ENCODE results near the gene COA1.
"Not testable (repeated sequence)": the region's sequence is repeated elsewhere in the genome, so short reads cannot be mapped to it uniquely, and the experiment has no call there.

COA1 gene

DNA sequence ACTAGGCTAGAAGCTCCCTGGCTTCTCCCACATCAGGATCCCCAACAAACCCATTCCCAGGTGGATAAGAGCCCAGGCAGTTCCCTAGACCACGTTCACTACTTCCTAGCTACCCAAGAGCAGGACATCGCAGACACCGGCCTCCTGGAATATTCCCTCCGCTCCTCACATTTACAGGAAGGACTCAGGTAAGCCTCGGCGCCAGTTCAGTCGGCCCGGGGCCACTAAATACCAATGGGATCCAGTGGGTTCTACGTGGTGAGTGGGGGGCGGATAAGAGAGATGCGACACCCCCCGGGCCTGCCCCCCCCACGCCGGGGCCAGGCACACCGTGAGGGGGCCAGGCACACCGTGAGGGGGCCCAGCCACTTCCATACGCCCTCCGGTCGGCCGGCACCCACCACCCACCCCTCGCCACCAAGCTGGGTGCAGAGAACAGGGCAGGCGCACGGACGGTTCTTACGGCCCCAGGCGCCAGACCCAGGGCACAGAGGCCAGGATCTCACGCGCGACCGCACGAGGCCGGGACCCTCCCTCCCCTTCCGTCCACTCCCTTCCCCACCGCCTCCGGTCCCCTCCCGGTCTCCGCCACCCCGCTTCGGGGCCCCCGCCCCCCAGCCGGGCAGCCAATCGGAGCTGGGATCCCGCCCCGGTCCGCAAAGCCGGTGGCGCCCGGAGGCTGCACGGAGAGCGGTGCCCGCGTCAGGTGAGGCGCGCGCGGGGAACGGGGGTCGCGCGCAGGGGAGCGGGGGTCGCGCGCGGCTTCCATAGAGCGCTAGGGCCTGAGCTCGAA is 28.9 kb upstream of the COA1 start, which contains the start of gene BLVRA:
Gene BLVRA, plus strand, starts transcription at position 652 of the 793 bp plus-strand sequence. CDS start 12,479 bp downstream, outside the sequence.
- DNase-seq: peak; percentile 63 to 75

DNA sequence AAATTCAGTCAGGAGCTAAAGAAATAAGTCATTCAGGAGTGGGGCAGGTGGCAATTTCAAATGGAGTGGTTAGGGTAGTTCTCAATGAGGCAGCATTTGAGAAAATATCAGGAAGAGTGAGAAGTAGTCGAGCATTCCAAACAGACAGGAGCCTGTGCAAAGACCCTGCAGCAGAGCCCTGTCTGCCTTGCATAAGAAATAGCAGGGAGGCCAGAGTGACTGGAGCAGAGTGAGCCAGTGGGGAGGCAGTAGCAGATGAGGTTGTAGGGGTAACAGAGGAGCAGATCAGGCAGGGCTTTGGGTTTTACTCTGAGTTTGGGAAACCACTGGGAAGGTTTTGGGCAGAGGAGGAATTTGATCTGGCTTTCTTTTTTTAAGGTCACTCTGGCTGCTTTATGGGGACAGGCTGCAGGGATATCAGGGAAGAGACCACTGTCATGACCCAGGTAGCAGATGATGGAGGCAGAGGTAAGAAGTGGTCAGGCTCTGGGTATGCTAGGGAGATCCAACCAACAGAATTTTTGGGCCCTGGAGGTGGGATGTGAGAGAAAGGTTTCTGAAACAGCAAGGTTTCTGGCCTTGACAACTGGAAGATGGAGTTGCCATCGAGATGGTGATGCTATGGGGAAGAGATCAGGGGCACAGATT is 27.9 kb upstream of the COA1 start:
- DNase-seq: no peak

DNA sequence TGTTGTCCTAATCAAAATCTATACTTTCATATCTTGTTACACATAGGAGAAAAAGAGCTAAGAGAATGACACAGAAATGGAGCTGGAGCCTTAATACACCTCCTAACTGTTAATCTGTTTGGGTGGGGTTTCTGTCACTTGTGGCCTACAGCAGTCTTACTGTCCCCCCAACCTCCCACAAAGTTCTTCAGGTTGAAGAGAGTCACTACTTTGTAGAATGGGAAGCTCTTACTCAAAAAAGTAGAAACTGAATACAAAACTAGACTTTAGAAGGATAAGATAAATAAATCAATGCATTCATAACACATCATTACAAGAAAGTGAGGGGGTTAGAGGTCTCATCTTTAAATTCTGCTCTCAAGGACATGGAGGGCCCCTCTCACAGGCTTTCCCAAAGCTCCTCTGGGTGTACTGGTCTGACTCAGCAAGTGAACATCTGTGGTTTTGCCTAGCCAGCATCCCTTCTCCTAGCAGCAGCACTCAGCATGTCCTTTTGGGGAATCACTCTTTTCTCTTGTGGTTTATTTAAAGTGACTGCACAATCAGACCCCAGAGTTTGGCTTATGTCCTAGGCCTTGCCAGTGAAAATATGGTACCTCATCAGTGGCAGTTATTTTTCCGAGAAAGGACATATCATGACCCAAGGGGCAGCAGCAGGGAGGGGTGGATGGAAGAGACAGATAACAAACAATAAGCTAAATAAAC is 27.2 kb upstream of the COA1 start:
- no peak for DNase-seq

DNA sequence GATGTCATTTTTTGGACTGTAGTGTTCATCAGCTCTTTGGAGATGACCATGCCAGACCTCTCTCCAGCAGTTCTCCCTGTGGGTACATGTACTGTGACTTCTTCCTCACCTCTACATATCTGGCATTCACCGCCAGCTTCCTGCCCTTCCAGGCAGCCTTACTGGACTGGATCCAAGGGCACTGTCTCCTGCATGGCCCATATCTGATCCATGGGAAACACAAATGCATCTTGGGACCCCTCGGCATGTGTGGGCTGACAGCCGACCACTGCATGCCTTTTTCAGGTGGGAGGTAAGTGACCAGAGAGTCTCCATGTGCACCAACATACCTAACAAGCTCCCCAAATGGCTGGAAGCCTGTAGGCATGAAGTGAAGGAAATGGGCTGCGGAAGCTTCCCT is 25.3 kb upstream of the COA1 start:
- DNase-seq: no peak

DNA sequence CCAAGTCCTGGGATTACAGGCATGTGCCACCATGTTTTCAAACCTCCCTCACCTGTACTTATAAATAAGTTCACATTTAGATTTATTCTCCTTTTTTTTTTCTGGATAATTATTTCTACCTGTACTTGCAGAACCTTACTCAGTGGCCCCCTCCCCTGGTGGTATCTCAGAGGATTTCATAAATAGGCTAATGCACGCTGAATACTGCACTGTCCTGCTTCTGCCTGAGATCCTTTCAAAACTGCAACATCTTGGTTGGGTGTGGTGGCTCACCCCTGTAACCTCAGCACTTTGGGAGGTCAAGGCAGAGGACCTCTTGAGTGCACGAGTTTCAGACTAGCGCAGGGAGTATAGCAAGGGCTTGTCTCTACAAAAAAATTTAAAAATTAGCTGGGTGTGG is 24.5 kb upstream of the COA1 start:
- DNase-seq: no peak

DNA sequence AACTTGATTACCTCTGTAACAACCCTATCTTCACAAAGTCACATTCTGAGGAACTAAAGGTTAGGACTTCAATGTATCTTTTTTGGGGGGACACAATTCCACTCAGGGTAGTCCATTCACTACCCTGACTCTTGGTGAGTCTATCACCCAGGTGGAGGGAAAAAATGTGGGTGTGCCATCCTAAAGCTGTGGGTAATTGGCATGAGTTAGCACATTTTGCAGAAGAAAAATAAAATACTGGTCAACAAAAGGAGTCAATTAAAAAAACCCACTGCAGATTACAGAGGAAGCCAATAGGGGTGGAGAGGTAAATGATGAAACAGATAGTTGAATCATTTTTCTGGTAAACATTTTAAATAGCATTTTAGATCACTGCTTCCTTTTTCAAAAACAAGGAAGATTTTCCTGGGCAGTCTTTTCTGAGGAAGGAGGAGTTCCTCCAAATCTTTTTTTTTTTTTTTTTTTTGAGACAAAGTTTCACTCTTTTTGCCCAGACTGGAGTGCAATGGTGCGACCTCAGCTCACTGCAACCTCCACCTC is 24.0 kb upstream of the COA1 start:
- DNase-seq: no peak

DNA sequence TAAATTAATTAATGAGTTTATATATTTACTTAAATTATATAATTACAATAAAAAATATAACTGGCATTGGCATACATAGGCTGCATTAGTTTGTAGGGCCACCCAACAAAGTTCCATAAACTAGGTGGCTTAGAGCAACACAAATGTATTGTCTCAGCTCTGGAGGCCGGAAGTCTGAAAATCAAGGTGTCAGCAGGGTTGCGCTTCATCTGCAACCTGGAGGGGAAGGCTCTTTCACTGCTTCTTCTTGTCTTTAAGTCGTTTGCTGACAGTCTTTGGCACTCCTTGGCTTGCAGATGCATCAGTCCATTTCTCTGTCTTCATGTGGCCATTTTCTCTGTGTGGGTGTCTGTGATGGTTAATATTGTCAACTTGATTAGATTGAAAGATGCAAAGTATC is 23.1 kb upstream of the COA1 start:
- DNase-seq: no peak

DNA sequence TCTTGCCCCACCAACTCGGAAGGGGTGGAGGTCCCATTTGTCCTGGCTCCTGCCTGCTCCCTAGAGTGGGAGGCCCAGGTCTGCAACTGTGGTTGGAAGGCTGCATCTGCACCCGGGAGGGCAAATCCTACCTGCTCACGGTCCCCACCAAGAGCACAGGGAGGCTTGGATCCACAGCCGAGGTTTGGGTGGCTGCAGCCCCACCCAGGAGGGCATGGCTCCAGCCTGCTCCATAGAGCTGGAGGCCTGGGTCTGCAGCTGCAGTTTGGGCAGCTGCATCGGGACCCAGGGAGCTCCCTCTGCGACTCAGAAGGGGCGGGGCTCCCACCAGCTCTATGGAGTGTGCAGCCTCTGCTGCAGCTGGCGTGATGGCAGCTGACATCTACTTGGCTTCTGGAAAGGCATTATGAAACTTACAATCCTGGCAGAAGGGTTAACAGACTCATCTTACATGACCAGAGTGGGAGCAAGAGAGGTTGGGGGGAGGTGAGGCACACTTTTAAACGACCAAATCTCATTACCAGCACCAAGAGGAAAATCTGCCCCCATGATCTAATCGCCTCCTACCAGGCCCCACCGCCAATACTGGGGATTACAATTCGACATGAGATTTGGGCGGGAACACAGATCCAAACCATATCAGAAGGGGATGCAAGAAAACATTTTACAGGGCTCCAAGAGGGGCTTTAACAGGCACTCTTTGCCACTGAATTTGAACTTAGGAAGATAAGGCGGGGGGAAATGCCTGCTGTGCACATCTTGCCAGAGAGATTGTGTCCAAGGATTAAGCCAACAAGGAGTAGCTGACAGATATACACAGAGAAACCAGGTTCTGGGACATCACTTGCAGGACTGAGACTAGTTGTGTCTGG is 20.9 kb upstream of the COA1 start:
- no peak for DNase-seq

DNA sequence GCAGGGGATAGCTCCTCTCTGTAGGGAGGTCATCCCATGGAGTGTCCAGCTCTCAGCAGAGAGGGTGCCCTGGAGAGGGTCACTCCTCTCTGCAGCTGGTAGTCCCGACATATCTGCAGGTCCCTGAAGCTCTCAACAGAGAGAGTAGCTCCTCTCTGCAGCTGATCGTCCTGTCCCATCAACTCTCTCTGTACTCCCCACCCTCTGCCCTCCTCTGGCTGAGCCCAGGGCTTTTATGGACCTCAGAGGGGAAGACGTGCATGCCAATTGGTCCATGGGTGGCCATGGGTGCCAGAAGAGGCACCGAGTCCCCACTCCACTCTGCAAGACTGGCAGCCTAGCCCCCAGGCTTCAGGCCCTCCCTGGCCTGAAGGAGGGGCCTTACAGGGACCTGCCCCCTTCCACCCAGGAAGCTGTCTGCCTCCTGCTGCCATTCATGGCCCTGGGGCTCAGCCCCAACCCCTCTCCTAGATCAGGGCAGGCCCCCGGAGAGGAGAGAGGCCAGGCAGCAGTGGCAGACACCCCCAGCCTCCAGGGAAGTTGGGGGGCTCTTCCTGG is 20.1 kb upstream of the COA1 start:
- DNase-seq: no peak

DNA sequence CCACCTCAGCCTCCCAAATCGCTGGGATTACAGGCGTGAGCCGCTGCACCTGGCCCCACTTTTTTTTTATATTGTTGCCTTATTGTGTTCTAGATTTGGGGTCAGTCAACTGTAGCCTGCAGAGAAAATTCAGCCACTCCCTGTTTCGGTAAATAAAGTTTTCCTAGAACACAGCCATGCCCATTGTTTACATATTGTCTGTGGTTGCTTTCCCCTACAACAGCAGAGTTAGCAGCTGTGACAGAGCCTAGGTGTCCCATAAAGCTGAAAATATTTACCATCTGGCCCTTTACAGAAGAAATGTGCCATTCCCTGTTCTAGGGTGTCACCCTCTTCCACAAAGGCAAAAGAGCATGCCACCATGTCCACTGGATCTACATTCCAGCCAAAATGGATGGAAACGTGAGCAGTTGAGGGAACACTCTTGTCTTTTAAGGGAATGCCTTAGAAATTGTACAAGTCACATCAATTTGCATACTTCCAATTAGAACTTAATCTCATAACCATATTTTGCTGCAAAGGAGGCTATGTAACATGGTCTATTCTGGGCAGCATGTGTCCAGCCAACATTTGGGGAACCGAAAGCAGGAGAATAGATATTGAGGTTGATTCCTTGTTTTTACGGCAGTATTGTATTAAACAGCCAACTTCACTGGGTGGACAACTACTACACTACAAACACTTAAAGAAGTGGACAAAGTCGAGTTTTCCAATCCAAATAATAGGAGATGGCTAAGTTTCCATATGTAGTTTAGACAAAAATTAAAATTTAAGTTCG is 18.2 kb upstream of the COA1 start:
- DNase-seq: no peak

DNA sequence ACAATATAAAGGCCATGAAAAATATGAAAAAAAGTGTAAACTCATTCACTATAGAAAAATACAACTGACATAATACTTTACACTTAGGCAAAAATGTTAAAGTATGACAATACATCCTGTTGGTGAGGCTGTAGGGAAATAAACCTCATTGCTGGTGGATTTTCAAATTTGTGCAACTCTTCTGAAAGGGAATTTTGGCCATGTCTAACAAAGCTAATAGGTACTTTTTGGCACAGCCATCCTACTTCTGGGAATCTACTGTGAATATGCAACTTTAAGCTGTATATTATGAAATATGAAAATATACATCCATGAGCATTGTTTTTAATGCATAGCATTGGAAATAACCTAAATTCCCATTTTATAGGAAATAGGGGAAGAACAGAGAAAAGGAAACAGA is 13.4 kb upstream of the COA1 start:
- no peak for DNase-seq

DNA sequence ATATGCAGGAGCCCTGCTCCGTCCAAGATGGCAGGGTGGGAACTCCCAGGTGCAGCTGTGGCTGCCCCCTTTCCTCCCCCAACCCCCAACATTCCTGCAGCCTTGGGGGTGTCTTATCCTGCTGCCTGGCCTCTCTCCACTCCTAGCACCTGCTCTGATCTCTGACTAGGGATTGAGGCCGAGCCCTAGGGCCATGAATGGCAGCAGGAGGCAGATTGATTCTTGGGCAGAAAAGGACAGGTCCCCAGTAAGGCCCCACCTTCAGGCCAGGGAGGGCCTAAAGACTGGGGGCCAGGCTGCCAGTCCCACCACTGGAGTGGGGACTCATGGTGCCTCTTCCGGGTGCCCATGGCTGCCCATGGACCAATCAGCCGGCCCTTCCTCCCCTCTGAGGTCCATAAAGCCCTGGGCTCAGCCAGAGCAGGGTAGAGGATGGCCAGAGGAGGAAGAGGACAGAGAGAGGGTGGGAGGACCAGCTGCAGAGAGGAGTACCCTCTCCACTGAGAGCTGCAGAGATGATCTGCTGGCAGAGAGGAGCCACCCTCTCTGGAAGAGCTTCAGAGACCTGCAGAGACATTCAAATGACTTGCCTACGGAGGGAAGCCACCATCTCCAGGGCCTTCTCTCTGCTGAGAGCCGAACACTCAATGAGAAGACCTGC is 8.3 kb upstream of the COA1 start:
- no peak for DNase-seq

DNA sequence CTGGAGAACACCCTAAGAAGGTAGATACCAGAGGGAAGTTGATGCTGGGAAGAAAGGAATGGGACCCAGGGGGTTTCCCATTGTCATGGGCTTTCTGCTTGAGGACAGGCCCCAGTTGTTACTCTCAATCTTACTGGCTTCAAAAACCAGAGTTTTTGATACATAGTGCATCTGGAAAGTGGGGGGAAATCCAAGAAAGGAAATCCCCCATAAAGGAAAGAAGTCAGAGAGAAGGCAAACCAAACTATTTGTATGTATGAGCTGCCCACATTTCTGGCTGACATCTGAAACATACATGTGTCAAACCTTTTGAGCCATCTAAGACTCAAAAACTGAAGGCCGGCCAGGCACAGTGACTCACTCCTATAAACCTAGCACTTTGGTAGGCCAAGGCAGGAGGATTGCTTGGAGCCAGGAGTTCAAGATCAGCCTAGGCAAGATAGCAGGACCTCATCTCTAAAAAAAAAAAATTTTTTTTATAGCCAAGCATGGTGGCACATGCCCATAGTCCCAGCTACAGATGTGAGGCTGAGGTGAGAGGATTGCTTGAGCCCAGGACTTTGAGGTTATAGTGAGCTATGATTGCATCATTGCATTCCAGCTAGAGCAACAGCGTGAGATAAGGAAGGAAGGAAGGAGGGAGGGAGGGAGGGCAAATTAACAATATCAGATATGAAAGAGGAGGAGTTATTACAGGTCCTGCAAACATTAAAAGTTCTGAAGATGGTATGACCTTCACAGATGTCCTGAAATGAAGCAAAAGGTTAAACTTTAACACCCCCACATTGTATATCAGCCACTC is 6.7 kb upstream of the COA1 start:
- no peak for DNase-seq

DNA sequence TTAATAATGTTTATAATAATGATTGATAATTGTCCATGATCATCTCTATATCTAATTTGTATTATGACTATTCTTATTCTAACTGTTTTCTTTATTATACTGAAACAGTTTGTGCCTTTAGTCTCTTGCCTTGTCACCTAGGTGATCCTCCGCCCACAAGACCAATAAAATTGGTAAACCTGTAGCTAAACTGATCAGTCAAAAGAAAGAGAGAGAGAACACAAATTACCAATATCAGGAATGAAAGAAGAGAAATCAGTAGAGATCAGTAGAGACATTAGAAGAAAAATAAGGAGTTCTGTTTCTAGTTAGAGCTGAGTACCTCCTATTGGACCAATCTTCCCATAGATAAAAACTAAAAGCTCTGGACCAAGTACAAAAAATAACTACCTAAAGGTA is 6.1 kb upstream of the COA1 start:
- DNase-seq: no peak

DNA sequence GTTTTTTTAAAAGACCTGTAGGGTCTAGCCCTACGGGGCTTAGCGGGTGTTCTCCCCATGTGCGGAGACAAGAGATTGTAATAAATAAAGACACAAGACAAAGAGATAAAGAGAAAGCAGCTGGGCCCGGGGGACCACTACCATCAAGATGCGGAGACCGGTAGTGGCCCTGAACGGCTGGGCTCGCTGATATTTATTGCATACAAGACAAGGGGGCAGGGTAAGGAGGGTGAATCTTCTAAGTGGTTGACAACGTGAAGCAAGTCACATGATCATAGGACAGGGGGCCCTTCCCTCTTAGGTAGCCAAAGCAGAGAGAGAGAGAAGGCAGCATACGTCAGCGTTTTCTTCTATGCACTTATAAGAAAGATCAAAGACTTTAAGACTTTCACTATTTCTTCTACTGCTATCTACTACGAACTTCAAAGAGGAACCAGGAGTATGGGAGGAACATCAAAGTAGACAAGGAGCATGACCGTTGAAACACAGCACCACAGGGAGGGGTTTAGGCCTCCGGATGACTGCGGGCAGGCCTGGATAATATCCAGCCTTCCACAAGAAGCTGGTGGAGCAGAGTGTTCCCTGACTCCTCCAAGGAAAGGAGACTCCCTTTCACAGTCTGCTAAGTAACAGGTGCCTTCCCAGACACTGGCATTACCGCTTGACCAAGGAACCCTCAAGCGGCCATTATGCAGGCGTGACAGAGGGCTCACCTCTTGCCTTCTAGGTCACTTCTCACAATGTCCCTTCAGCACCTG is 5.4 kb upstream of the COA1 start:
- DNase-seq: peak in 1 of 2 donors; percentile 15

DNA sequence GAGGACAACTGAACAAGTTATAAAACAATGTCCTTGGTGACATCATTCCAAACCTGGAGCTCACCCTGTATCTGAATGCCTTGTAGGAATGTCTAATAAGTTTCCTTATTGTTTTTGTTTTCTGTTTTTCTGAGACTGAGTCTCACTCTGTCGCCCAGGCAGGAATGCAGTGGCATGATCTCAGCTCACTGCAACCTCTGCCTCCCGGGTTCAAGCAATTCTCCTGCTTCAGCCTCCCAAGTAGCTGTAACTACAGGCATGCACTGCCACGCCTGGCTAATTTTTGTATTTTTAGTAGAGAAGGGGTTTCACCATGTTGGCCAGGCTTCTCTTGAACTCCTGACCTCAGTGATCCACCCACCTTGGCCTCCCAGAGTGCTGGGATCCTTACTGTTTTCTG is 2.2 kb upstream of the COA1 start:
- not testable (repeated sequence) for DNase-seq

DNA sequence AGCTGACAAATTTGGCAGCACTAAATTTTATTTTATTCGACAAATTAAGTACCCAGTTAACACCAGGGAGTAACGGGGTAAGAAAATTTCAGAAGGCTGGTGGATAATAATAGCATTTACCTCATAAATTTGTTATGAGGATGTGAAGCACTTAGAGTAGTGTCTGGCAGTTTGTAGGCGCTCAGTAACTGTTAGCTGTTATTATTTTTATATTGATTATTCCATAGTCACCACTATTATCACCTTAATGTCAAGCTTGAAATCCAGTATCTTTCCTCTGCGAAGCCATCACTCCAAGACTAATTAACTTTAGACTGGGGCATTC is 563 bp upstream of the COA1 start:
- DNase-seq: no peak

DNA sequence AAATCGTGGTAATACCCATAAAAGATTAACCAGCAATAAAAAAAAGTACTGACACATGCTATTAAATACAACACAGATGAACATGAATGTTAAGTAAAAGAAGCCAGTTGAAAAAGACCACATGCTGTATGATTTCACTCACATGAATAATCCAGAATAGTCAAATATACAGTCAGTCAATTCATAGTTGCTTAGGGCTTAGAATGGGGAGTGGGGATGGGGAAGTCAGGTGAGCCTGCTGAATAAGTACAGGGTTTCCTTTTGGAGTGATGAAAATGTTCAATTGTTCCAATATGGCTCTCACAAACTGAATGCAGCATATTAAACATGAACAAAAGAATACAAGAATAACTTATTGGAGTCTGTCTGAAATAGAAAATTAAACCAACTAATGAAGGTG is 1.8 kb downstream of the COA1 start:
- DNase-seq: no peak

DNA sequence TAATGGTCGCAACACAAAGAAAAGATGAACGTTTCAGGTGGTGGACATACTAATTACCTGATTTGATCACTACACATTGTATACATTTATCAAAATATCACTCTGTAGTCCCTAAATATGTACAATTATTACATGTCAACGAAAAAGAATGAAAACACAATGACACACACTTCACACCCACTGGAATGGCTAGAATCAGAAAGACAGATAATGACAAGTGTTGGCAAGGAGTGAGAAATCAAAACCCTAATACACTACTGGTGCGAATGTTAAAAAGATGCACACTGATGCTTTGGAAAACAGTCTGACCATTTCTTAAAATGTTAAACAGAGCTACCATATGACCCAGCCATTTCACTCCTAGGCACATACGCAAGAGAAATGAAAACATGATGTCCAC is 2.3 kb downstream of the COA1 start:
- no peak for DNase-seq
